HepG2 (cell line): ENCODE measurements around the gene DHRS12. TPM values are rescaled to one million over a fixed set of nuclear protein-coding genes. Genes with fewer than 3 reads are reported as not detected.

Experiments
- ATAC-seq: fragments of 200-7000 bp; cut with Tn5 transposase; 3 replicates; pipeline ENCODE4 v1.9.1; 2020; ENCODE audit warnings: mild to moderate bottlenecking, moderate library complexity
- BruUV-seq: library from RNA; stranded (reverse); fragments of 400-500 nt; replicated peaks from 2 replicates; lab custom pipeline; 2021; lab: Mats Ljungman, UMichigan
- CTCF ChIA-PET: fragments of 300-600 bp; formaldehyde crosslinking; extraction: SDS; loops from one replicate; lab custom pipeline; 2021; ENCODE audit warnings: low total read pairs, inconsistent platforms, low intra/inter-chr PET ratio; lab: Yijun Ruan, JAX
- POLR2A ChIA-PET: fragments of 350-600 bp; sonication (Branson Sonifier 250); formaldehyde crosslinking; loops from one replicate; lab custom pipeline; 2020; ENCODE audit warnings: antibody characterized with exemption, inconsistent platforms; lab: Yijun Ruan, JAX
- DNase-seq: peaks from one replicate; pipeline ENCODE4 v3.0.0-alpha.2; 2015; ENCODE audit warnings: low spot score
- FAIRE-seq: peaks from 3 replicates; lab custom pipeline; 2011; peaks lifted over from hg19 to GRCh38; lab: Jason Lieb, UNC
- H2AFZ ChIP-seq: one replicate; pipeline ENCODE4 v1.6.1; 2011; ENCODE audit warnings: low read length, inconsistent platforms
- H3K27ac ChIP-seq: fragments of 300-600 bp; 3 replicates; pipeline ENCODE4 v1.8.0; 2011; ENCODE audit warnings: mixed run types, mild to moderate bottlenecking, mixed read lengths, low read length, inconsistent platforms; ENCODE audit not compliant: insufficient read depth; ENCODE audit errors: extremely low read length
- H3K27me3 ChIP-seq, 2 experiments: fragments of 200-600 bp in 1 of 2; 2 replicates in 1 of 2; 3 replicates in 1 of 2; pipeline versions ENCODE4 v1.6.0 to v1.8.0; 2011; ENCODE audit warnings: low read length in 2 of 2, mild to moderate bottlenecking in 2 of 2, moderate library complexity in 2 of 2, inconsistent platforms in 1 of 2; ENCODE audit not compliant: insufficient read depth in 2 of 2, control insufficient read depth in 1 of 2
- H3K36me3 ChIP-seq, 2 experiments: fragments of 200-600 bp in 1 of 2; replicated peaks in 1 of 2; 2 replicates in 1 of 2; 3 replicates in 1 of 2; pipeline versions ENCODE4 v1.5.1 to v1.8.0; 2011; ENCODE audit warnings: low read length in 2 of 2, inconsistent platforms in 1 of 2; ENCODE audit not compliant: insufficient read depth in 2 of 2, control insufficient read depth in 1 of 2
- H3K4me1 ChIP-seq: 2 replicates; pipeline ENCODE4 v1.5.1; 2012; ENCODE audit warnings: low read length, inconsistent platforms; ENCODE audit not compliant: insufficient read depth
- H3K4me2 ChIP-seq: 2 replicates; pipeline ENCODE4 v1.6.0; 2011; ENCODE audit warnings: low read depth, low read length, inconsistent platforms
- H3K4me3 ChIP-seq, 3 experiments: fragments of 200-600 bp in 1 of 3; sonication (generic), shearing (Covaris generic) in 1 of 3; replicated peaks in 1 of 3; 2 replicates each; pipeline ENCODE4 v1.5.1; 2011 to 2016; ENCODE audit warnings: low read length in 3 of 3, inconsistent platforms in 2 of 3, low read depth in 2 of 3, mild to moderate bottlenecking in 2 of 3, control low read depth in 1 of 3, mixed read lengths in 1 of 3; ENCODE audit not compliant: insufficient read depth in 1 of 3
- H3K79me2 ChIP-seq: one replicate; pipeline ENCODE4 v1.6.1; 2011; ENCODE audit warnings: low read length, inconsistent platforms; ENCODE audit not compliant: insufficient read depth
- H3K9ac ChIP-seq: 2 replicates; pipeline ENCODE4 v1.6.0; 2011; ENCODE audit warnings: mild to moderate bottlenecking, low read depth, low read length, inconsistent platforms; ENCODE audit not compliant: insufficient read depth
- H3K9me3 ChIP-seq: 2 replicates; pipeline ENCODE4 v1.5.1; 2012; ENCODE audit warnings: mild to moderate bottlenecking, low read length
- H4K20me1 ChIP-seq: 2 replicates; pipeline ENCODE4 v1.6.0; 2011; ENCODE audit warnings: inconsistent platforms, mild to moderate bottlenecking, low read length, moderate library complexity; ENCODE audit not compliant: insufficient read depth
- CTCF ChIP-seq: sonication (generic); formaldehyde crosslinking; IDR thresholded peaks from 2 replicates; pipeline ENCODE4 v1.5.0; 2020; ENCODE audit warnings: mild to moderate bottlenecking, missing genetic modification reagents, moderate library complexity
- KLF15 ChIP-seq: sonication (generic); formaldehyde crosslinking; IDR thresholded peaks from 2 replicates; pipeline ENCODE4 v1.8.1; 2023; ENCODE audit warnings: borderline replicate concordance, mild to moderate bottlenecking, inconsistent platforms, missing genetic modification reagents, mixed read lengths
- MIER3 ChIP-seq: IDR thresholded peaks from 2 replicates; pipeline ENCODE4 v1.6.1; 2016; ENCODE audit warnings: missing compliant biosample characterization, borderline replicate concordance
- SP2 ChIP-seq: sonication (generic); formaldehyde crosslinking; IDR thresholded peaks from 2 replicates; pipeline ENCODE4 v1.5.1; 2020; ENCODE audit warnings: mild to moderate bottlenecking, missing genetic modification reagents
- STAG1 ChIP-seq: sonication (generic); formaldehyde crosslinking; IDR thresholded peaks from 2 replicates; pipeline ENCODE4 v1.4.0; 2020; ENCODE audit warnings: missing genetic modification reagents
- ZNF274 ChIP-seq: sonication (generic); formaldehyde crosslinking; IDR thresholded peaks from 2 replicates; pipeline ENCODE4 v1.5.1; 2020; ENCODE audit warnings: mild to moderate bottlenecking, missing genetic modification reagents
- ZNF326 ChIP-seq: sonication (generic); formaldehyde crosslinking; IDR thresholded peaks from 2 replicates; pipeline ENCODE4 v1.4.0; 2020; ENCODE audit warnings: missing genetic modification reagents, borderline replicate concordance
- ZNF350 ChIP-seq: sonication (generic); formaldehyde crosslinking; IDR thresholded peaks from 2 replicates; pipeline ENCODE4 v1.4.0; 2020; ENCODE audit warnings: mild to moderate bottlenecking, low read depth, missing genetic modification reagents, borderline replicate concordance
- WGBS: methylation state at CpG from one replicate; pipeline ENCODE4 v1.1.6; 2017; ENCODE audit warnings: low lambda C conversion rate; 5-methylcytosine and 5-hydroxymethylcytosine counted together
- in situ Hi-C: cut with HindIII; loops from 2 replicates; pipeline ENCODE4 v1.10.0; 2017; ENCODE audit warnings: low pct_unique_long_range_greater_than_20kb; ENCODE audit not compliant: extremely low pct_ligation_motif_present
- intact Hi-C: fragments of 100-400 bp; cut with micrococcal nuclease; formaldehyde crosslinking; loops from one replicate; pipeline ENCODE4 v1.10.0; 2022; ENCODE audit not compliant: unreplicated experiment
- polyA plus RNA-seq, 8 experiments: library from polyadenylated mRNA; depleted of rRNA in 3 of 8; stranded (reverse) in 7 of 8; unstranded in 1 of 8; fragments of >200 nt; fragmentation: Illumina TruSeq in 4 of 8; extraction: Trizol in 4 of 8; gene quantifications; 2 replicates each; pipeline versions ENCODE4 v1.2.1 to v1.2.3, GENCODE V29; 2011 to 2016; ENCODE audit warnings: low read depth in 4 of 8, missing spikeins in 1 of 8, mixed read lengths in 1 of 8; ENCODE audit not compliant: insufficient read depth in 1 of 8
- total RNA-seq, 5 experiments: library from RNA; depleted of rRNA; stranded (reverse); fragments of >200 nt; fragmentation: Illumina TruSeq; extraction: Trizol; gene quantifications; 2 replicates each; pipeline ENCODE4 v1.2.3, GENCODE V29; 2016; ENCODE audit warnings: low read depth in 1 of 5
- TF ChIP-seq, protein P1 (sequence below): conservative IDR thresholded peaks from 2 replicates; pipeline ENCODE4 v1.6.1; 2018; ENCODE audit warnings: missing genetic modification reagents
- TF ChIP-seq, protein P2 (sequence below): sonication (generic); formaldehyde crosslinking; IDR thresholded peaks from 2 replicates; pipeline ENCODE4 v1.4.0; 2020; ENCODE audit warnings: mild to moderate bottlenecking, low read depth, missing genetic modification reagents

Gene DHRS12
- total and polyA plus RNA-seq, 2 of the 13 experiments (the other 11 are each of a cell fraction or from before 2014, with no cell fraction given): 7.2 to 8.4 TPM

DNA sequence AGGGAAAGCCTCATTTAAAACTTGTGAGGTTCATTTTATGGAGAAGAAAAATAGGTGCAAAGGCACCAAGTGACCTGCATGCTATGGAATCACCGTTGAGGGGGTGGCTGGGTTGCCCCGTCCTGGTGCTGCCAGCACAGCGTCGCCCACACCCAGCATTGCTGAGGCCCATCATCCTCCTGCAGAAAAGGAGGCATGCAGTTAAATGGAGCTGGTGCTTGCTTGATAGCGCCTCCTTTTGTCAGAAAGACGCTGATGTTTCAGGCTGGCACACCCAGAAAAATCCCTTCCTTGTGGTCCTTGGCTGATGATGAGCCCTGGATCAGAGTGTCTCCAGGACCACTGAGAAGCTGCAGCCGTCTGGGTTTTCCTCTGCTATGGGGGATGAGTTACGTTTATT lies 36.9 kb downstream of the DHRS12 start:
- H2AFZ ChIP-seq: no peak overlapping the region
- H3K79me2 ChIP-seq: no peaks in the 10 kb centered on the region
- ChIA-PET CTCF (no interaction called here), POLR2A (no interaction called here)
- intact Hi-C loops (no loop called here), in situ Hi-C loops (no loop called here)
- H3K4me1 ChIP-seq: peaks cover 43% of the 10 kb centered on the region
- 98% methylated on average over 7 of the region's 8 CpGs for WGBS
- DNase-seq: no peak
- no peak for TF ChIP-seq ZNF326 (CRISPR knock-in tag)
- 0 out of 2 replicates have a peak, but pooled peaks have one; percentile 22 for TF ChIP-seq CTCF (CRISPR knock-in tag)
- TF ChIP-seq MIER3 (CRISPR knock-in tag): no peak
- peak; percentile 20 for TF ChIP-seq STAG1 (CRISPR knock-in tag)
- no peak for ATAC-seq
- H3K27me3 ChIP-seq: no peaks in the 10 kb centered on the region
- FAIRE-seq: no peak
- H3K36me3 ChIP-seq: peaks cover 3 to 23% of the 10 kb centered on the region in 2 experiments; a peak in 3 of 5 replicates
- no peaks in the 10 kb centered on the region for H3K9me3 ChIP-seq
- BruUV-seq: no TSS peak
- H3K4me3 ChIP-seq: no peak overlapping the region
- H3K27ac ChIP-seq: no peak overlapping the region
- no peaks in the 10 kb centered on the region for H4K20me1 ChIP-seq
- H3K9ac ChIP-seq: no peak overlapping the region
- H3K4me2 ChIP-seq: no peak overlapping the region

DNA sequence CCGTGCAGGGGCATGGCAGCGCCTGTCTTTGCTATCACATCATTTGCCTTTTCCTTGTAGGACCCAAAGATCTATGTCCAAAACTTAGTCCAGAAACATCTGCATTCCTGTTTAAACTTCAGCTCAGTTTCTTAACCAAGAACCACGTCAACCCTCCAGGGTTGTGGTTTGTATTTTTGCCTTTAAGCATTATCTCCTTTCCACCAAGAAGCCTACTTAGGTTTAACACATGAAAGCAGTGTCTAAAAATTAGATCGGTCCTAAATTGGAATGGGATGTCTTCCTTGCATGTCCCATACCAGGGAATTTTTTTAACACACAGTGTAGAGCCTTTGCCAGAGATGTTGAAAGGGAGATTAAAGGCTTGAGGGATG lies 38.8 kb downstream of the DHRS12 start:
- H3K4me3 ChIP-seq: peak overlapping the region in 1 of 3 experiments; percentile 26; a peak in 1 of 6 replicates
- peak overlapping the region; percentile 70 for H3K4me2 ChIP-seq
- peaks cover 6 to 40% of the 10 kb centered on the region in 2 experiments; a peak in 4 of 5 replicates for H3K36me3 ChIP-seq
- no peaks in the 10 kb centered on the region for H3K9me3 ChIP-seq
- ChIA-PET POLR2A (interaction anchor here (1.3 to 1.7 kb wide), 3 partner anchors 33 to 314 kb away, joined by 3 to 34 read pairs (median 5); partner anchors contain the start of gene INTS6), CTCF (no interaction called here)
- DNase-seq (no peak), FAIRE-seq (peak; percentile 12), ATAC-seq (no peak)
- H4K20me1 ChIP-seq: no peaks in the 10 kb centered on the region
- H3K4me1 ChIP-seq: peaks cover 33% of the 10 kb centered on the region
- H2AFZ ChIP-seq: no peak overlapping the region
- H3K9ac ChIP-seq: peak overlapping the region; percentile 49; the same call in 1 of the 2 replicates
- in situ Hi-C loops (no loop called here), intact Hi-C loops (loop anchor here (2.0 kb wide), 1 partner anchor 14 kb away; no protein-coding TSS in a partner anchor)
- BruUV-seq: no TSS peak
- peak overlapping the region; percentile 63 for H3K27ac ChIP-seq
- H3K27me3 ChIP-seq: no peaks in the 10 kb centered on the region
- H3K79me2 ChIP-seq: no peaks in the 10 kb centered on the region
- WGBS: 94% methylated on average over 3 of the region's 4 CpGs
- TF ChIP-seq, protein P1, sequence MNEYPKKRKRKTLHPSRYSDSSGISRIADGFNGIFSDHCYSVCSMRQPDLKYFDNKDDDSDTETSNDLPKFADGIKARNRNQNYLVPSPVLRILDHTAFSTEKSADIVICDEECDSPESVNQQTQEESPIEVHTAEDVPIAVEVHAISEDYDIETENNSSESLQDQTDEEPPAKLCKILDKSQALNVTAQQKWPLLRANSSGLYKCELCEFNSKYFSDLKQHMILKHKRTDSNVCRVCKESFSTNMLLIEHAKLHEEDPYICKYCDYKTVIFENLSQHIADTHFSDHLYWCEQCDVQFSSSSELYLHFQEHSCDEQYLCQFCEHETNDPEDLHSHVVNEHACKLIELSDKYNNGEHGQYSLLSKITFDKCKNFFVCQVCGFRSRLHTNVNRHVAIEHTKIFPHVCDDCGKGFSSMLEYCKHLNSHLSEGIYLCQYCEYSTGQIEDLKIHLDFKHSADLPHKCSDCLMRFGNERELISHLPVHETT (CRISPR knock-in tag): no peak
- no peak for TF ChIP-seq ZNF350 (CRISPR knock-in tag)
- TF ChIP-seq, protein P2, sequence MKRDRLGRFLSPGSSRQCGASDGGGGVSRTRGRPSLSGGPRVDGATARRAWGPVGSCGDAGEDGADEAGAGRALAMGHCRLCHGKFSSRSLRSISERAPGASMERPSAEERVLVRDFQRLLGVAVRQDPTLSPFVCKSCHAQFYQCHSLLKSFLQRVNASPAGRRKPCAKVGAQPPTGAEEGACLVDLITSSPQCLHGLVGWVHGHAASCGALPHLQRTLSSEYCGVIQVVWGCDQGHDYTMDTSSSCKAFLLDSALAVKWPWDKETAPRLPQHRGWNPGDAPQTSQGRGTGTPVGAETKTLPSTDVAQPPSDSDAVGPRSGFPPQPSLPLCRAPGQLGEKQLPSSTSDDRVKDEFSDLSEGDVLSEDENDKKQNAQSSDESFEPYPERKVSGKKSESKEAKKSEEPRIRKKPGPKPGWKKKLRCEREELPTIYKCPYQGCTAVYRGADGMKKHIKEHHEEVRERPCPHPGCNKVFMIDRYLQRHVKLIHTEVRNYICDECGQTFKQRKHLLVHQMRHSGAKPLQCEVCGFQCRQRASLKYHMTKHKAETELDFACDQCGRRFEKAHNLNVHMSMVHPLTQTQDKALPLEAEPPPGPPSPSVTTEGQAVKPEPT (CRISPR knock-in tag): no peak
- TF ChIP-seq ZNF274: no peak
- no peak for TF ChIP-seq SP2 (CRISPR knock-in tag)
- TF ChIP-seq KLF15 (CRISPR knock-in tag): no peak
